OCI-LY7 (cell line): ENCODE data around the gene RAD50. TPM values are rescaled to one million over a fixed set of nuclear protein-coding genes. Genes with fewer than 3 reads are reported as not detected.

Source experiments
- BruUV-seq: library from RNA; stranded (reverse); fragments of 400-500 nt; replicated peaks from 2 replicates; lab custom pipeline; 2021; lab: Mats Ljungman, UMichigan
- CTCF ChIA-PET: fragments of 300-600 bp; sonication (Branson Sonifier 250); formaldehyde crosslinking; loops from one replicate; lab custom pipeline; 2022; ENCODE audit warnings: antibody characterized with exemption; ENCODE audit not compliant: unreplicated experiment; lab: Charles Lee
- POLR2A ChIA-PET: fragments of 300-600 bp; sonication (Branson Sonifier 250); formaldehyde crosslinking; loops from one replicate; lab custom pipeline; 2022; ENCODE audit warnings: antibody characterized with exemption; lab: Charles Lee
- DNase-seq: peaks from one replicate; pipeline ENCODE4 v3.0.0-alpha.2; 2015; ENCODE audit warnings: low spot score
- H2AFZ ChIP-seq: fragments of 200-600 bp; sonication (generic), shearing (Covaris generic); 2 replicates; pipeline ENCODE4 v1.6.1; 2014; ENCODE audit warnings: mild to moderate bottlenecking, antibody characterized with exemption, low read length, moderate library complexity
- H3K27ac ChIP-seq: fragments of 200-600 bp; sonication (generic); 2 replicates; pipeline ENCODE4 v1.5.1; 2014; ENCODE audit warnings: mixed run types, low read depth, mild to moderate bottlenecking, moderate library complexity, low read length, inconsistent platforms; ENCODE audit not compliant: poor library complexity, severe bottlenecking
- H3K36me3 ChIP-seq: fragments of 200-600 bp; sonication (generic); 2 replicates; pipeline ENCODE4 v1.6.1; 2014; ENCODE audit warnings: mild to moderate bottlenecking, antibody characterized with exemption, low read length, moderate library complexity, mixed read lengths; ENCODE audit not compliant: insufficient read depth
- H3K4me1 ChIP-seq: fragments of 200-600 bp; sonication (generic); 2 replicates; pipeline ENCODE4 v1.5.1; 2014; ENCODE audit warnings: mild to moderate bottlenecking, low read length; ENCODE audit not compliant: insufficient read depth, poor library complexity, severe bottlenecking
- H3K4me2 ChIP-seq: fragments of 200-600 bp; sonication (generic); 2 replicates; pipeline ENCODE4 v1.6.1; 2014; ENCODE audit warnings: mild to moderate bottlenecking, low read length
- H3K4me3 ChIP-seq: fragments of 200-600 bp; sonication (generic); 2 replicates; pipeline ENCODE4 v1.5.1; 2014; ENCODE audit warnings: mild to moderate bottlenecking, low read depth, low read length; ENCODE audit not compliant: poor library complexity, severe bottlenecking
- H3K79me2 ChIP-seq: fragments of 200-600 bp; sonication (generic); 2 replicates; pipeline ENCODE4 v1.6.1; 2016; ENCODE audit warnings: low read depth, mild to moderate bottlenecking, low read length, moderate library complexity, mixed read lengths; ENCODE audit not compliant: insufficient read depth
- H3K9me2 ChIP-seq: fragments of 200-600 bp; sonication (generic); 2 replicates; pipeline ENCODE4 v1.6.1; 2016; ENCODE audit warnings: mild to moderate bottlenecking, low read length, mixed read lengths; ENCODE audit not compliant: insufficient read depth
- H3K9me3 ChIP-seq: fragments of 200-600 bp; sonication (generic); 2 replicates; pipeline ENCODE4 v1.6.1; 2014; ENCODE audit warnings: mild to moderate bottlenecking, mixed run types, low read length, mixed read lengths
- H4K20me1 ChIP-seq: fragments of 200-600 bp; sonication (generic); 2 replicates; pipeline ENCODE4 v1.6.1; 2014; ENCODE audit warnings: mild to moderate bottlenecking, antibody characterized with exemption, low read length, moderate library complexity, mixed read lengths; ENCODE audit not compliant: insufficient read depth
- EZH2phosphoT487 ChIP-seq: fragments of 200-600 bp; sonication (generic); IDR thresholded peaks from 2 replicates; pipeline ENCODE4 v1.6.1; 2018; ENCODE audit warnings: low read depth, borderline replicate concordance, mild to moderate bottlenecking, mixed run types, antibody characterized with exemption, low read length, moderate library complexity, mixed read lengths
- intact Hi-C: fragments of 100-400 bp; cut with micrococcal nuclease; formaldehyde crosslinking; loops from one replicate; pipeline ENCODE4 v1.10.0; 2022; ENCODE audit not compliant: unreplicated experiment
- total RNA-seq, 2 experiments: library from RNA; depleted of rRNA in 1 of 2; stranded (reverse); fragments of >200 nt in 1 of 2; shearing (Covaris generic) in 1 of 2; gene quantifications; 2 replicates each; pipeline ENCODE4 v1.2.3, GENCODE V29; 2014 to 2022
- TF ChIP-seq, protein P1 (sequence below): fragments of 200-600 bp; sonication (generic); conservative IDR thresholded peaks from 2 replicates; pipeline ENCODE4 v1.5.1; 2014; ENCODE audit warnings: mild to moderate bottlenecking, antibody characterized with exemption, low read length, moderate library complexity, mixed read lengths

The RAD50 gene
- total RNA-seq, 2 experiments from 2014 or later: 24.0 to 59.8 TPM

DNA sequence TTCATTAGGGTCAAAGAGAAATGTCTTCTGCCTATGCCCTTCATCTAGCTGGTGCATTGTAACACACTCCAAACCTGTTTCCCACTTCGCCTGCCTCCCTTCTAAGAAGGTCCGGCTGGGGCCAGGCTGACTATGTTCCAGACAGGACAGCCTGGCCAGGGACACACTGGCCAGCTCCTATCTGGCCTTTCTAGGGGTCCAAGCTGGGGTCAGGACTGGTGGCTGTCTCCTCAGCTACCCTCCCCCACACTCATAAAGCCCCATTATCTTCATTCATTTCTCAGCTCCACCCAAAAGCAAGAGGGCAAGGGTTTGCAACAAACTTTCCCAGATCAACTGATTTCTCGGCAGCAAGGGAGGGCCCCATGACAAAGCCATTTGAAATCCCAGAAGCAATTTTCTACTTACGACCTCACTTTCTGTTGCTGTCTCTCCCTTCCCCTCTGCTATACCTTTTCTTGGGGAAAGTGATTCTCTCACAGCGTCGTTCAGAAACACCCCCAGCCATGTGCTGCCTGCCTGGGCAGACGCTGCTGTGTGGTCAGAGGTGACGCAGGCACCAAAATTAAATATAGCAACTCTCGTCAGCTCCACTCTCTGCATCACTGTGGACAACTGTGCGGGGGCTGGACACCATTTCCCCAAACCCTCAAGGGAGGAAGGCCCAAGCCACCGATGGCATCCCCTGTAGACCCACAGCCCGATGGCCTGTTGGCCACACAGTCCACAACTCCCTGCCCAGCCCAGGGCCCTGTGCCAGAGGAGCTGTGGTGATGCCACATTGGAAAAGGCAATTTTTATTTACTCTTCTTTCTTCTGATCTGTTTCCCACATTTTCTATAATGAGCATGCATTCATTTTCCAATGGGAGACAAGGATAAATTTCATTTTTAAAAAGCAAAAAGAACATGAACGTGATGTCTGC is 107.3 kb downstream of the RAD50 start:
- Histone ChIP-seq H3K27ac (no peak overlapping the region), H3K36me3 (no peaks in the 10 kb centered on the region), H3K79me2 (no peaks in the 10 kb centered on the region), H3K4me2 (no peak overlapping the region), H2AFZ (no peak overlapping the region), H3K9me2 (no peaks in the 10 kb centered on the region), H4K20me1 (no peaks in the 10 kb centered on the region), H3K9me3 (no peaks in the 10 kb centered on the region), H3K4me1 (no peaks in the 10 kb centered on the region), H3K4me3 (no peak overlapping the region)
- BruUV-seq: no TSS peak
- ChIA-PET POLR2A (no interaction called here), CTCF (no interaction called here)
- no peak for TF ChIP-seq EZH2phosphoT487
- TF ChIP-seq, protein P1, sequence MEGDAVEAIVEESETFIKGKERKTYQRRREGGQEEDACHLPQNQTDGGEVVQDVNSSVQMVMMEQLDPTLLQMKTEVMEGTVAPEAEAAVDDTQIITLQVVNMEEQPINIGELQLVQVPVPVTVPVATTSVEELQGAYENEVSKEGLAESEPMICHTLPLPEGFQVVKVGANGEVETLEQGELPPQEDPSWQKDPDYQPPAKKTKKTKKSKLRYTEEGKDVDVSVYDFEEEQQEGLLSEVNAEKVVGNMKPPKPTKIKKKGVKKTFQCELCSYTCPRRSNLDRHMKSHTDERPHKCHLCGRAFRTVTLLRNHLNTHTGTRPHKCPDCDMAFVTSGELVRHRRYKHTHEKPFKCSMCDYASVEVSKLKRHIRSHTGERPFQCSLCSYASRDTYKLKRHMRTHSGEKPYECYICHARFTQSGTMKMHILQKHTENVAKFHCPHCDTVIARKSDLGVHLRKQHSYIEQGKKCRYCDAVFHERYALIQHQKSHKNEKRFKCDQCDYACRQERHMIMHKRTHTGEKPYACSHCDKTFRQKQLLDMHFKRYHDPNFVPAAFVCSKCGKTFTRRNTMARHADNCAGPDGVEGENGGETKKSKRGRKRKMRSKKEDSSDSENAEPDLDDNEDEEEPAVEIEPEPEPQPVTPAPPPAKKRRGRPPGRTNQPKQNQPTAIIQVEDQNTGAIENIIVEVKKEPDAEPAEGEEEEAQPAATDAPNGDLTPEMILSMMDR: no peak
- no peak for DNase-seq
- intact Hi-C loops: loop anchor here (5.0 kb wide), 1 partner anchor 158 kb away; no protein-coding TSS in a partner anchor

DNA sequence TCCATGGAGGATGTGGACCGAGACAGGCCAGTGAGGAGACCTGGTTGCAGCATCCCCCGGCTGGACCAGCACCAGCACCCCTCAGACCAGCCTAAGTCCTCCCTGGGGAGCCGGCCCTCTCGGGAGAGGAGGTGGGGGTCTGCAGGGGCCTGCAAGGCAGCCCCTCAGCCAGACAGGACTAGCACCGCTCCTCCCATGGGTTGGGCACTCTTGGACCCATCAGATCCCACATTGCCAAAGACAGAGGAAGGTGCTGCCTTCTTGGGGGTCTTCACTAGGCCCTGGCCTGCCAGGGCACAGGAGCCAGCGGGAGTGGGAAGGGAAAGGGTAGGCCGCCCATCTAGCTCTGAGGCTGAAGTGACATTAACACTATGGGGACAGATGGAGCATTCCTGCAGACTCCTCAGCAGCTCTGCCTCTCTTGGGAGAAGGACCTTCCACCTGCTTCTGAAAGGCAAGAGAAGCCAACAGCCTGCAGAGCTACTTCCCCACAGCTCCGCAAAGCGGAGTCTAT is 108.0 kb downstream of the RAD50 start:
- no peak overlapping the region for H3K4me3 ChIP-seq
- H3K27ac ChIP-seq: no peak overlapping the region
- ChIA-PET CTCF (no interaction called here), POLR2A (no interaction called here)
- intact Hi-C loops: loop anchor here (5.0 kb wide), 1 partner anchor 158 kb away; no protein-coding TSS in a partner anchor
- no peaks in the 10 kb centered on the region for H3K9me3 ChIP-seq
- H3K4me1 ChIP-seq: no peaks in the 10 kb centered on the region
- H3K9me2 ChIP-seq: no peaks in the 10 kb centered on the region
- H4K20me1 ChIP-seq: no peaks in the 10 kb centered on the region
- no peaks in the 10 kb centered on the region for H3K79me2 ChIP-seq
- no peak for DNase-seq
- TF ChIP-seq EZH2phosphoT487: no peak
- TF ChIP-seq, protein P1: no peak
- no TSS peak for BruUV-seq
- H3K4me2 ChIP-seq: no peak overlapping the region
- H3K36me3 ChIP-seq: no peaks in the 10 kb centered on the region
- no peak overlapping the region for H2AFZ ChIP-seq
